ENCODE measurements around the gene WDR70.
"Not testable (repeated sequence)": the region's sequence is repeated elsewhere in the genome, so short reads cannot be mapped to it uniquely, and the experiment has no call there.

The WDR70 gene

DNA sequence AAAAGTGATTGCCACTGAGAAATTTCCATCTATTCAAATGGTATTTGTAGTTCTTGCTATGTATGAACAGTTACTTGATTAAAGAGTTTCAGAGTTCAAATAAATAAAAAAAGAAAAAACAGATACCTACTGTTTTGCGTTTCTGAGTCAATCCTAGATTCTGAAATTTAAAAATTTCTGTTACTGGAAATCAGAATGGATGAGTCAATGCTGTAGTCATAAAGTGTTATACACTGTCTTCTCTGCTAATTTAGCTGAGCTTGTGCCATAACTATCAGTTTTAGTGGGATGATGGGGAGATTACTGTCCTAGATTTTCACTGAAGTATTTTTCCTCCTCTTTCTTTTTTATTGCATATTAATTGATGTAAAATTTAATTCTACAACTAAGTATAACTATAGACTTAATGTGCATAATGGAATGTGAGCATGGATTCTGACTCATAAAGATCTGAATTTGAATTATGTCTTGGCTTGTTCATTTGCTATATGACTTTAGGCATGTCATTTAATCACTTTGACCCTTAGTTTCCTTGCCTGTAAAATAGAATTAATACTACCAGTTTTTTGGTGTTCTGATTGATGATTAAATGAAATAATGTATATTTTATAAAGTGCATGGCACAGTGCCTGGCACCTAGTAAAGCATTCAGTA is 75.4 kb downstream of the WDR70 start:
- not testable (repeated sequence) for DNase-seq

DNA sequence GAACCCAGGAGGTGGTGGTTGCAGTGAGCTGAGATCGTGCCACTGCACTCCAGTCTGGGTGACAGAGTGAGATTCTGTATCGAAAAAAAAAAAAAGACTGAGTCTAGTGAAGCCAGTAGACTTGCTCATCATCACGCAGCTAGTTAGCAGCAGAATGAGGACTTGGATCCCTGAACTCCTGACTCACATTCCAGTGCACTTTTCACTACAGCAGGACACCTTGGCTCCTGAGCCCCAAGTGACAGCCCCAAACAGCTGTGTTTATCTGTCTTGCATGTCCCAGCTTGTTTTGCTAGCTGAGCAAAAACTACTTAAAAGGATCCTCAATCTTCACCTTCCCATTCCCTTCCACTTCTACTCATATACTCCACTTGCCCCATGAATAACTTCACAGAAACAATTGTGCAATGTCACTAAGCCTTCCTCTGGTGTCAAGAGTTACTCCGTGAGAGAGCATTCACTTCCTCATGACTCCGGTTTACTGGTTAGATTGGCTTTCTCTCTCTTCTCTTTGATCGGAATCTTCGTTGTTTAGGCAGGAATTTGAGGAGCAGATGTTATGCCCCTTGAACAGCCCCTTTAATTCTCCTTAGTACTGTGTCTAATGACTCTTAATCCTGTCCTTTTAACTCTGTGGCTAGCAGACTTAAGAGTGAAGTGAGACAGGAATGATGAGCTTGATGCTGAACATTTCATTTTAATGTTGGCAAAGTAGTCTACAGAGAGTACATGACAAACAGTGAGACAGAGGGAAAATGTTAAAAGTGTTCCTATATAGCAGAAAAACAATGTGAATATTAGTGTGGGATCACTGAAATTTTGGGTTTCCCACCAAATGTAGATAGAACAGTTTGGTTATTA is 84.3 kb downstream of the WDR70 start:
- DNase-seq, result peak; percentile 97

DNA sequence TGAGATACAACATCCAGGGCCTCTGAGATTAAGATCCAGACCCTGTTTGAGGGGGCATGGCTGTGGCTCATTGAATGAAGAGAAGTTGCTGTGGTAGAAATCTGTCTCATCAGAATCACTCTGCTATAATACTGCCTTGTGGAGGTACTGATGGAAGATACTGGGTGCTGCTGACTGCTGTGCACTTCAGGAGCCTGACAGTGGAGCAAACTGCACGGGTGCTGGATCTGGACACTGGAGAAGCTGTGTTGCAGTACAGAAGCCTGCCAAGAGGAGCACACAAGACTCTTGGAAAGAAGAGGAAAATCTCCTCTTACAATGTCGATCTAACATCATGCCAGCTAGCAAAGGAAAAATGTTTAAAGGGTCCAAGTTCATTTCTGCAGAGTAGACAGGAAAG is 85.5 kb downstream of the WDR70 start:
- not testable (repeated sequence) for DNase-seq

- DNase-seq, result not testable (repeated sequence)
These were observed 90.3 kb downstream of the WDR70 start for GRCh38 chr5:37469383-37469782.

GRCh38 chr5:37471666-37472197 is 92.6 kb downstream of the WDR70 start:
- no peak for DNase-seq

DNA sequence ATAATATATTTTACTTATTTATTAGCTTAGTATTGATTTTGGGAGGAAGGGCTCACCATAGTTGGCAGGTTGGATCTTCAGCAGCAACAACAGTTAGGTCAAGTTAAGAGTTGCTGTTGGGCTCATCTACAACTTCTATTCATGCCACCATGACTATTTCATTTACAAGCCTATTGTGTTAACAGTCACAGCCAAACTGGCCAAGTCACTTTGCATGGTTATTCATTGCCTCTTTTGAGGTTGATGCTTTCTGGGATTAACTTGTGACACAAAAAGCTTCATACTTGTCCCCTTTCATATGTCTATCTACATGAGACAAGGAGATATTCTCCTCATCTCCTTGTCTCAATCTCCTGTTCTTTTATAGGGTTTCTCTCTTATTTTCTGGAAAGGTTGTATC is 98.3 kb downstream of the WDR70 start:
- DNase-seq, result no peak

- no peak for DNase-seq
These were observed 99.2 kb downstream of the WDR70 start for GRCh38 chr5:37478121-37478894.

GRCh38 chr5:37481395-37481794 is 102.3 kb downstream of the WDR70 start:
- DNase-seq, result not testable (repeated sequence)

- no peak for DNase-seq
These were observed 111.1 kb downstream of the WDR70 start for GRCh38 chr5:37490120-37490810.

- no peak for DNase-seq
These were observed 111.8 kb downstream of the WDR70 start for GRCh38 chr5:37490931-37491330.

GRCh38 chr5:37492778-37493555 is 113.8 kb downstream of the WDR70 start:
- DNase-seq, result no peak

GRCh38 chr5:37494756-37495155 is 115.6 kb downstream of the WDR70 start:
- no peak for DNase-seq

DNA sequence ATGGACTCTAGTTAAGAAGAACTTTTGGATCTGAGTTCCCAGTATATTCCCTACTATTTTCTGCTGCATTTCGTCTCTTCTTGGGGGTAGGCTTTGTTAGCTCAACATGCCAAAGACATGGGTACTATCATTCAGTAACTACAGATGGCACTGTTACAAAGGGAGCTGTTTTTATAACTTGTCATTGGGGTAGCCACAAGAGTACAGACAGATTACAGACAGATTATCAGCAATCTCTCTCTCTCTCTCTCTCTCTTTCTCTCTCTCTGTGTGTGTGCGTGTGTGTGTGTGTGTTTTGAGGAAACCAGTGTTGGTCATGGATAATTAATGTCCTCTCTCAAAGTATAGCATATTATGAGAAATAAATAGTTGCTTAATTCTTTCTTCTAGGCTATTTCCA is 116.1 kb downstream of the WDR70 start:
- DNase-seq, result peak; percentile 67

DNA sequence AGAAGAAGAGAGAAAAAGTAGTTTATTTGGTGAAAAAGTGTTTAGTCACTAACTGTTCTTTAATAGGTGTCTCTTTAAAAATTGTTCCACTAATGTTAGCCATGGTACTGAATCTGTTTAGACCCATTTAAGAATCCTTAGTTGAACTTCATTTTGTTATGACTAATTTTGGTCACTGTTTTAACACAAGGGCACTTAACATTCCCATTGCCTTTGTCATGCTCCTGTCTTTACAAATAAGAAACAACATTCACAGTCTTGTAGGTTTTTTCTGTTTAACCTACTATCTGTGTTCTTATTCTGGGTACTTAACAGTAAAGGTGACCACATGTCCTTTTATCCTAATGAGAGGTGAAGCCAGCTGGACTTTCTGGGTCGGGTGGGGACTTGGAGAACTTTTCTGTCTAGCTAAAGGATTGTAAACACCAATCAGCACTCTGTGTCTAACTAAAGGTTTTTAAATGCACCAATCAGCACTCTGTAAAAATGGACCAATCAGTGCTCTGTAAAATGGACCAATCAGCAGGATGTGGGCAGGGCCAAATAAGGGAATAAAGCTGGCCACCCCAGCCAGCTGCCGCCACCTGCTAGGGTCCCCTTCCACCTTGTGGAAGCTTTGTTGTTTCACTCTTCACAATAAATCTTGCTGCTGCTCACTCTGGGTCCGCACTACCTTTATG is 116.7 kb downstream of the WDR70 start:
- DNase-seq, result no peak

DNA sequence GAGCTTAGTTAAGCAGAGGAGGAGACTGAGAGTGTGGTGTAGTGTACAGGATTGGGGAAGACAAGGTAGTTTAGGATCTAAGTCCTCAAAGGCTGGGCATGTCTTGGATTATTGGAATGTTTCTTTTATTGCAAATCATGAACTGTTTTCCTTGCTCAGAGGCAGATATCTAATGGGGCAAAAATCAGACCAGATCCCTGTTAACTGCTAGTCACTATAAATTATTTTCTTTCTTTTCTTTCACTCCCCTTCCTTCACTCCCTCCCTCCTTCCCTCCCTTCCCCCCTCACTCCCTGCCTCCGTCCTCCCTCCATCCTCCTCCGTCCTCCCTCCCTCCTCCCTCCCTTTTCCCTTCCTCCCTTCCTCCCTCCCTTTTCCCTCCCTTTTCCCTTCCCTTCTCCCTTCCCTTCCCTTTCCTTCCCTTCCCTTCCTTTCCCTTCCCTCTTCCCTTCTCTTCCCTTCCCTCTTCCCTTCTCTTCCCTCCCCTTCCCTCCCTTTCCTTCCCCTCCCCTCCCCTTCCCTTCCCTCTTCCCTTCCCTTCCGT is 117.9 kb downstream of the WDR70 start:
- DNase-seq, result no peak

GRCh38 chr5:37501152-37501551 is 122.0 kb downstream of the WDR70 start:
- DNase-seq, result no peak

DNA sequence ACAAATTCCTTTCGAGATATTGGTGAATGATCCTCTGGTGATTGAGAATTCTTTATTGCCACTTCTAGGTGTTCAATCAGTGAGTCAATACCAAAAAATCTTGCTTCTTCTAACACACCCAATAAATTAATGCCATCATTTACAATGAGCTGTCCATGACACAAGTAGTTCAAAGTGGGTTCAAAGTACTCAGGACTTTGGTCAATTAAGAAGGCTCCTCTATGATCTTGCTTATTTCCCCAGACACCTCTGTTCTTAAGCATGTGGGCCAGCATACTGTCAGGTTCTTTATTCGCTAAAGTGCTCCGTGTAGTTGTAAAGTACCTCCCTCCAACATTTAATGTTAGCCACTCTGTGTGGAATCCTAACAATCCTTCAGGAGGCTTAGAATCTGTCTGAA is 127.1 kb downstream of the WDR70 start:
- no peak for DNase-seq

- no peak for DNase-seq
These were observed 127.6 kb downstream of the WDR70 start for GRCh38 chr5:37506722-37507121.

GRCh38 chr5:37511646-37512045 is 132.5 kb downstream of the WDR70 start:
- no peak for DNase-seq

- DNase-seq, result no peak
These were observed 135.8 kb downstream of the WDR70 start for GRCh38 chr5:37514946-37515345.

DNA sequence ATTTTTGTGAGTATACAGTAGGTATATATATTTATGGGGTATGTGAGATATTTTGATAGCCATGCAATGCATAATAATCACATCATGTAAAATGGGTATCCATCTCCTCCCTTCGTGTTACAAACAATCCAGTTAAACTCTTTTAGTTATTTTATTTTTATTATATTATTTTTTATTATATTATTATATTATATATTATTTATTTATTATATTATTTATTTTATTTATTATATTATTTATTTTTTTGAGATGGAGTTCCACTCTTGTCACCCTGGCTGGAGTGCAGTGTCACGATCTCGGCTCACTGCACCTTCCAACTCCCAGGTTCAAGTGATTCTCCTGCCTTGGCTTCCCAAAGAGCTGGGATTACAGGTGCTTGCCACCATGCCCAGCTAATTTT is 138.6 kb downstream of the WDR70 start:
- no peak for DNase-seq
